GM21390 (cell line): ENCODE measurements around the gene TANGO2.

ENCODE experiments used
- ATAC-seq: cut with Tn5 transposase; IDR thresholded peaks from one replicate; pipeline ENCODE4 v1.9.1; 2021; ENCODE audit not compliant: unreplicated experiment

The TANGO2 gene

DNA sequence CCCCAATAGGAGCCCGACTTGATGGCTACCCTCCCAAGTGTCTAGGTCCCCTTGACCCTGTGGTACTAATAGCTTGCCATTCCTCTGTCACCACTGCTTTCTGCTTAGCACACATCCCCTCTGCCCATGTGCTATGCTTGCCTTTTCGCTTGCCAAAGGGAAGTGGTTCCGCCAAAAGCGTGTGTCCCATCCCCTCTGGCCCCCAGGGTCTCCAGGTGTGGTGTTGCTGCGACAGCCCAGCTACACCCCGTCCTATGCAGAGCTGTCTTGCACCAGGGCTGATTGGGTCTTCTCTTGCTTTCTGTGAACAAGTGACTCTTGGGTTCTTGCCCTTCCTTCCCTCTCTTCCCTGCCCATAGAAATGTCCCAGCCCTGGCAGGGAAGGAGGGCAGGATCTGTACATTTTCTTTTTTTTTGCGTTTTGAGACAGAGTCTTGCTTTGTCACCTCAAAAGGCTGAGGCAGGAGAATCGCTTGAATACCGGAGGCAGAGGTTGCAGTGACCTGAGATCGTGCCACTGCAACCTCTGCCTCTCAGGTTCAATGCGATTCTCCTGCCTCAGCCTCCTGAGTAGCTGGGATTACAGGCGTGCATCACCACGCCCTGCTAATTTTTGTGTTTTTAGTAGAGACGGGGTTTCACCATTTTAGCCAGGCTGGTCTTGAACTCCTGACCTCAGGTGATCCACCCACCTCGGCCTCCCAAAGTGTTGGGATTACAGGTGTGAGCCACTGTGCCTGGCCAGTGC lies 3.9 kb downstream of the TANGO2 start:
- no peak for ATAC-seq

- no peak for ATAC-seq
Observed at GRCh38 chr22:20025401-20026203, 4.7 kb downstream of the TANGO2 start.

GRCh38 chr22:20026204-20026908 lies 5.4 kb downstream of the TANGO2 start:
- no peak for ATAC-seq

DNA sequence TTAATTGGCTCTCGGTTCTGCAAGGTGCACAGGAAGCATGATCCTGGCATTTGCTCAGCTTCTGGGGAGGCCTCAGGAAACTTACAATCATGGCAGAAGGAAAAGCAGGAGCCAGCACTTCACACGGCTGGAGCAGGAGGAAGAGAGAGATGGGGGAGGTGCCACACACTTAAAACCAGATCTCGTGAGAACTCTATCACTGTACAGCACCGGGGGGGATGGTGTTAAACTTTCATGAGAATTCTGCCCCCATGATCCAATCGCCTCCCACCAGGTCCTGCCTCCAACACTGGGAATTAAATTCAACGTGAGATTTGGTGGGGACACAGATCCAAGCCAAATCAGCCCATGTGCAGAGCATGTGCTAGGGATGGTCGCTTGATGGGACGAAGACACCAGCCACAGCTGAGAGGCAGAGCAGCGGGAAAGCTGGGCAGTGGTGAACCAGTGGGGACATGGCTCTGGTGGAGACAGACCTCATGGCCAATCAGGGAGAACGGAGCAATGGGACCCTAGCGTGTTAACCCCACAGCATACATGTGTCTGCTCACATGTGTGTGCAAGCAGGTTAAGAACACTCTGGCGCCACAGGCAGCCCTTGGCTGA lies 6.2 kb downstream of the TANGO2 start:
- no peak for ATAC-seq

- no peak for ATAC-seq
Observed at GRCh38 chr22:20027966-20028854, 7.3 kb downstream of the TANGO2 start.

- ATAC-seq: no peak
Observed at GRCh38 chr22:20028855-20029549, 8.1 kb downstream of the TANGO2 start.

DNA sequence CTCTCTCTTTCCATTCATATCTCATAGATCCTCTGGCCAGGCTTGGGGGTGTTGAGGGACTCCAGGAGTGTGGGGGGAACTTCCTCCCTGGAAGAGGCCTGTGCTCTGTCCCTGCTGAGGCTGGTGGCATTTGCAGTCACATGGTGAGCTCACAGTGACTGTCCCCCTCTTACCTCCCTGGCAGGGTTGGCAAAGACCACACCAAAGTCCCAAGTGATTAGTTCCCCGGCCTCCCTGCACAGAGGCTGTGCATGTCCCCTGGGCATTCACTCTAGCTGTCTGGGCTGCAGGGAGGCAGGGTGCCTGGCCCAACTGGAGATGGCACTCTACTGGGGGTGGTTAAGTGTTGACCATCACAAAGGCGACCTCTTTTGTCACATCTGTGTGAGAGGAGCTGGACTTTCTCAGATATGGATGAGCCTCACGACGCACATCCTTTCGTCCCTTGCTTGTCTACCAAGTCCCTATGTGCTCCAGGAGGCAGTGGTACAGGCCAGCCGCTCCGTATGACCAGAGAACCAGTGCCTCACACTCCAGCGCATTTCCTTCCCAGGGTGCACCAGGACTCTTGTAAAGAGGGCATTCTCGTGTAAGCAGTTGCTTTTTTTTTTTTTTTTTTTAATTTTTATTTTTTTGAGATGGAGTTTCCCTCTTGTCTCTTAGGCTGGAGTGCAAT lies 8.8 kb downstream of the TANGO2 start:
- no peak for ATAC-seq

DNA sequence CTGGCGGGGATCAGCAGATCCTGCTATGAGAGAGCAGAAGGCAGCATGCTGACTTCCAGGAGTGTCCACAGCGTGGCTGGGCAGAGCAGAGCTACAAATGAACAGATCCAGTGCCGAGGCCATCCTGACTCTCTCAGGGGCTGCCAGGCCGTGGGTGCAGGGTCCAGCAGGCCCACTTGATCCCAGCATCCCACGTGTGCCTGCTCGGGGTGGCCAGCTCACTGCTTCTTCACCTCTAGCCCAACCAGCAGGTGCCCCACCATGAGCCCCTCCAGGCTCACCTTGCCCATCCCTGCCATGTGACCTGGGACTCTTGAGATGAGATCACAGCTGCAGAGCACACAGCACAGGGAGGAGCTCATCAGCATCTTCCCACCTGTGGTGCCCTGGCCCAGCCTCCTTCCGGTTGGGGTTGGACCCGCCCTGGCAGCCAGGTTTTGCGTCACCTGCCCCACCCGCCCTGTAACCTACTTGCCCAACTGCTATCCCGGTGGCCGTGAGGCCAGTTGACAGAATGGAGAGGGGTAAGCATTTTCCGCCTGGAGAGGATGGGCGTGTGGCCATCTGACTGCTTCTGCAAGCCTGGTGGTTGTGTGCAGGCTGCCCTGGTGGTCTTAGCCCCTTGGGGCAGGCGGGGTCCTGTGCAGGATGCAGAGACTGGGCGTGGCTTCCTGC lies 11.0 kb downstream of the TANGO2 start:
- ATAC-seq: no peak

- ATAC-seq: no peak
Observed at GRCh38 chr22:20032407-20032991, 11.6 kb downstream of the TANGO2 start.

- ATAC-seq: no peak
Observed at GRCh38 chr22:20033045-20033706, 12.3 kb downstream of the TANGO2 start.

DNA sequence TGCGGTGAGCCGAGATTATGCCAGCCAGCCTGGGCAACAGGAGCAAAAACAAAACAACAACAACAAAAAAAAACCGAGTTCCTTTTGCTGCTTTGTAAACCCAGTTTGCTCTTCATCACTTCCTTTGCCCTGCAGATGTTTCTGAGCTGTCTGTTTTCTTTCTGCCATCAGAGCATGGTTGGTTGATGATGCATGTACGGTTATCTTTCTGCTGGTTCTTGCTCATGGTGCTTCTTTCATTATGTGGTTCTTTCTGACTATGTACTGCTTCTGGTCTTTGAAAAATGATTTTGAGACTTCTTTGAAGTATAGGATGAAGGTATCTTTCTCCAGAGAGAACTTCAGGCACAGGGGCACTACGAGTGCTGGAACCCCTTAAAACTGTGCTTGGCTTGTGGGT lies 13.2 kb downstream of the TANGO2 start:
- no peak for ATAC-seq

DNA sequence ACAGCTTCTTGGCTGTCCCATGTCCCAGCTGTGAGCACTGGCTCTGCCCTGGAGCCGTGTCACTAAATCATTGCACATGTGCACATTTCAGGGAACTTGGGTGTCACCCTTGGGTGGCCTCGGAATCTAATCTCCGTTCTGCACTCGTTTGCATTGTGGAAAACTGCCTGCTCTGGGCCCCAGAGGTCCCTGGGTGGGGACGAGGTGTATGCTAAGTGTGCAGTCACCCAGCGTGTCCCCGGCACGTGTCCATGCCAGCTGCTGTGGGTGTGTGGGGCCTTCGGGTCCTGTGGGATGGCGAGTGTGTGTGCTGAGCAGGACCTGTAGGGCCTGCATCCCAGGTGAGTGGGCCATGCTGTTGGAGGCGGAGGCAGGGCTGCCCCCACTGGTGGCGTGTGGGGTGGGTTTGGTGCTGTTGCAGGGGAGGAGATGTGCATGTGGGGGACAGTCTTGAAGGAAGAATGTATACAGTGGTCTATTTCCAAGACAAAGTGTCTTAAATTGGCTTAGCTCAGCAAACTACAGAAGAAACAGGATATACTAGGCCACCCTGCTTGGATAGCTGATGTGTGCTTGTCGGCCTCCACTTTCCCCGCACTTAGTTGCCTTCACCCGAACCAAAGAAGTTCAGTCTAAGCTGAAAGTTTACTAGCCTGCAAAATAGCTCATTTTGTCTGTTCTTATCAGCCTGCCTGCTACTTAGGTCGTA lies 14.6 kb downstream of the TANGO2 start:
- ATAC-seq: no peak

DNA sequence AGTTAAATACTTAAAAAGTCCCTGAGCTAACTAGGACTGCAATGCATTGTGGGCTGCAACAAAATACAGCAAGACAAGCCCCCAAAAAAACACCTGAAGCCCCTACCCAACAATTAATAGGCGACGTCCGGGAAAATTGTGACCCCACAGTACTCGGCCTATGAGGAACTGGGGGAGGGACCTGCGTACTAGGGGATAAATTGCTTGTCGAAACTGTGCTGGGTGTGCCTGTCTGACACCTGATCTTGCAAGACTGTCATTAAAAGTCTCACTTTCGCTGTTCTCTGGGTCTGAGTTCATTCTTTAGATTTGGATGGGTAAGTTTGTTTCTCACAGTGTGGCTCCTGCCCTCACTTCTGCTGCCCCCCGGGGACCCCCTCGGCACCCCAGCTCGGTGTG lies 15.2 kb downstream of the TANGO2 start:
- no peak for ATAC-seq

DNA sequence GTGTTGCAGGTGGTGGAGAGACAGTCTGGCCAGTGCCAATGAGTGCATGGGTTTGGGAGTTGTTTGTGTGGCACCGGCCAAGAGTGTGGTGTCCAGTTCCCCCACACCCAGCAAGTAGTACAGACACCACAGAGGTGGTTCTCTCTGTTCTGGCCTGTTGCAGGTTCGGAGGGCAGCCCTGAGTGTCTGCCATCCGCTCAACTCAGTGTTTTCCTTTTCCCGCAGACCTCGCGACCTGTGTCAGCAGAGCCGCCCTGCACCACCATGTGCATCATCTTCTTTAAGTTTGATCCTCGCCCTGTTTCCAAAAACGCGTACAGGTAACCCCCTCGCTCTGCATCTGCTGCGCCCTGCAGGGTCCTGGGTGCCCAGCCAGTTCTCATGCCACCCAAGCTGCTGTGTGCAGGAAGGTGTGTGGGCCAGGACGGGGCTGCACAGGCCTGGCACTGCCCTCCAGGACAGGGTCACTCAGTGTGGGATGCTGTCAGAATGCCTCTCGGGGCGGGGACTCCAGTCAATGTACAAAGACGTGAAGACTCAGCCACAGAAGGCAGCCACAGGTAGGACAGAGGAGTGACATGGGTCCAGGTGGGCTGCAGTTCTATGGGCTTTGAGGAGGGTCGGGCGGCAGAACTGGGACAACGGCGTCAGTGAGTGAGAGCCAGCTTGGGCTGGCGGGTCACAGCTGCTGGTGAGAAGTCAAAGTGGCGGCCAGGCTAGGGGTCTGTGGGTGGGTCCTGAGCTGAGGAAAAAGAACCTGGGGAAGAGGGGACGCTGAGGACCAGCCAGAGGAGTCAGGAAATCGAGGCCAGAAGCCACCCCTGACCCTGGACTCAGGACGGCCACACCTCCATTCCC lies 15.9 kb downstream of the TANGO2 start:
- ATAC-seq: no peak

DNA sequence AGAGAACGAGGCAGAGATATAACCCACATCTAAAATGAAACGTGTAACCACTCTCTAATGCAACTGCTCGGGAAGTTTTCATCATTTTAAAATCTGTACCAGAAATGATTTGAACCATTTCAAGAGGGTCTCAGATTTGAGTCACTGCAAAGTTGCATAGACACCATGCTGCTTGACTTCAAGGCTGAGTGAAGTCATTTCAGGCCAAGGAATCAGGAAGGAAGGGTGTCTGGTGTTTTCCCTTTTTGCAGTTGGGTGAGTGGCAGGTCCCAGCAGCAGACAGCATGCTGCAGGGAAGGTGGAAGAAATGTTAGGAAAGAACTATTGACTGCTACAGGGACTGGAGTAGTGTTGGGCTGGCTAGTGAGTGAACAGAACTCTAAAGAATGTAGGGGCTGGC lies 16.5 kb downstream of the TANGO2 start:
- no peak for ATAC-seq

GRCh38 chr22:20038574-20038973 lies 17.7 kb downstream of the TANGO2 start:
- ATAC-seq: no peak
